GM12865 (cell line): ENCODE results near the gene SUCO.

ENCODE experiments used
- DNase-seq: peaks from one replicate; pipeline ENCODE4 v3.0.0; 2010; ENCODE audit warnings: low read depth
- H3K4me3 ChIP-seq: 2 replicates; pipeline ENCODE4 v1.5.1; 2011; ENCODE audit warnings: mild to moderate bottlenecking, low read depth, low read length, control low read depth
- TF ChIP-seq, protein P1 (sequence below): IDR thresholded peaks from 2 replicates; pipeline ENCODE4 v1.5.1; 2011; ENCODE audit warnings: low read length, control low read depth, low read depth, inconsistent platforms; ENCODE audit not compliant: insufficient read depth; ENCODE audit errors: missing control alignments

Gene SUCO

DNA sequence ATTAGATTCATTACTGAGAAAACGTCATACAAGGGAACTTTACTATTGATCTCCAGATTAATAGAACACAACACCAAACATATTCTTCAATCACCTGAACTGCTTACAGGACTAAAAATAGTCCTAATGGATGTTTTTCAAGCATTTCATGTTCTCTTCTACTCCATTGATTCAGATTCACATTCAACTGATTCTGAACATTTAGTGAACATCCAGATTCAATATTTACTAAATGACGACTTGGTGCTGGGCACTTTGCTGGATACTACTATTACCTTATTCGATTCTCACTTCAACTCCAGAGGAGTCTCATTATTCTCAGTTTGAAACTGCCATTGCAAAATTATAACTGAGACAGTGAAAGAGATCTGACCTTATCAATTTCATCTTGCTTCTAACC lies 18.8 kb upstream of the SUCO start:
- no peak overlapping the region for H3K4me3 ChIP-seq
- no peak for DNase-seq
- TF ChIP-seq, protein P1, sequence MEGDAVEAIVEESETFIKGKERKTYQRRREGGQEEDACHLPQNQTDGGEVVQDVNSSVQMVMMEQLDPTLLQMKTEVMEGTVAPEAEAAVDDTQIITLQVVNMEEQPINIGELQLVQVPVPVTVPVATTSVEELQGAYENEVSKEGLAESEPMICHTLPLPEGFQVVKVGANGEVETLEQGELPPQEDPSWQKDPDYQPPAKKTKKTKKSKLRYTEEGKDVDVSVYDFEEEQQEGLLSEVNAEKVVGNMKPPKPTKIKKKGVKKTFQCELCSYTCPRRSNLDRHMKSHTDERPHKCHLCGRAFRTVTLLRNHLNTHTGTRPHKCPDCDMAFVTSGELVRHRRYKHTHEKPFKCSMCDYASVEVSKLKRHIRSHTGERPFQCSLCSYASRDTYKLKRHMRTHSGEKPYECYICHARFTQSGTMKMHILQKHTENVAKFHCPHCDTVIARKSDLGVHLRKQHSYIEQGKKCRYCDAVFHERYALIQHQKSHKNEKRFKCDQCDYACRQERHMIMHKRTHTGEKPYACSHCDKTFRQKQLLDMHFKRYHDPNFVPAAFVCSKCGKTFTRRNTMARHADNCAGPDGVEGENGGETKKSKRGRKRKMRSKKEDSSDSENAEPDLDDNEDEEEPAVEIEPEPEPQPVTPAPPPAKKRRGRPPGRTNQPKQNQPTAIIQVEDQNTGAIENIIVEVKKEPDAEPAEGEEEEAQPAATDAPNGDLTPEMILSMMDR = no peak

DNA sequence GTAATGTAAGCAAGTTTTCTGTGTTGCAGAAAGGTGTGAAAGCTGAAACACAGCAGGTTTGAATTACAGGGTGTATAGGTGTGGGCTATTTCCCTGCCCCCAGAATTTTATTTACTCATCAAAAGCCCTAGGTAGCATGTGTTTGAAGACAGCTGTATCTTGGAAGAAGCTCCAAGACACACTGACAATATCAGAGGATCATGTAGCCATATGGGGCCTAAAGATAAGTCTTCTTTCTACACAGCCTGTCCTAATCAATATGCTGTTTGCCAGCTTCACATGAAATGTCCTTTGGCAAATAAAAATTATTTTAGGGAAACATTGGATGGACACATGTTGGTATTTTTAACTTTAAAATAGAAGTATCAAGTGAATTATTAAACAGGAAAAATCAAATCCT lies 17.5 kb upstream of the SUCO start:
- TF ChIP-seq, protein P1 = no peak
- no peak overlapping the region for H3K4me3 ChIP-seq

DNA sequence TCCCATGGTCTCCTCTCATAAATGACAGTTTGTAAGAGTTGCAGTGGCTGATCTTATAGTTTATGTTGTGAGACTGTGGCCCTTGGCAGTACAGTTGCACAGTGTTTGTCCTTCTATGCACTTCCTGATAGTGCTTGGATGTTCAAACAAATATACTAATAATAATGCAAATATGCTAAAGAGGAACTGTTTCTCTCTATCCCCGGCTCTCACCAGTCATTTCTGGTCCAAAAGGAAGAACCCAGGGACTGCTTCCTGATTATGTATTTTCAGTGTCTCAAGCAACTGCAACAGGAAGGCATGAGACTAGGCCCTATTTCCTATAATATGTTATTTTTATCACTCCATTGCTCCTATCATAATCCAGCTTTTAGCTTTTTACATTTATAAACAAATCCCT lies 17.0 kb upstream of the SUCO start:
- no peak overlapping the region for H3K4me3 ChIP-seq
- TF ChIP-seq, protein P1 = no peak
- DNase-seq = no peak

More for the DNA sequence above, 17.5 kb upstream of the SUCO start:
- DNase-seq = no peak

DNA sequence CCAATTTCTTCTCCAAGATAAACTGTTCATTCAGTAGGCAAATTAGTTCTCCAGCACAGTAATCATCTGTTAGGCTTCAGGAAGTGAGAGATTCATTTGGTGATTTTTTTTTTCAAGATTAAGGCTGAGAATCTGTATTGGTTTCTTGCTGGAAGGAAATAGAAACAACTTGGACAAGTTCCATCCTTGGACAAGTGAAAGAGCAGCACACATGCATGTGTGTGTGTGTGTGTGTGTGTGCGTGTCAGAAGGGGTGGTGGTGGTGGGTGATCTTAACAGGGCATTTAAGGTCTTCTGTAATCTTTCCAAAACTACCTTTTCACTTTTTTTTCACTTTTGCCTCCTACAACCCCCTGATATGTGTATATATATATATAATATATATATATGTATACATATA lies 15.9 kb upstream of the SUCO start:
- TF ChIP-seq, protein P1 = no peak
- no peak overlapping the region for H3K4me3 ChIP-seq
- DNase-seq = no peak

DNA sequence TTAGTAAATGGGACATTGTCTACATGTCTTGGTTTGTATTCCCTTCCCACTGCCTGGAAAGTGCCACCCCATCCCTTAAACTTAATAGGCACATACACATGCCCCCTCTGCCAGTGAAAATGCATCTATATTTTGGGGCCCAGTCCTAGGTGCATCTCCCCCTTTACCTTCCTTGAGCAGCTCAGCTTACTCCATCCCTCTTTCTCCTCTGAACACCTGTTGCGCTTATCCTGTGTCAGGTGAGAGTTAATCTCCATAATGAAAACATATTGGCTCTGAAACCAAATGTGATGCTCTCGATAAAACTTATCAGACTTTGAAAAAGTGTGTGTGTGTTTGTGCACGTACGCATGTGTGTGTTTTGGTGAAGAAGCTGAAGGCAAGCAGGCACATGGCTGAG lies 15.4 kb upstream of the SUCO start:
- H3K4me3 ChIP-seq = no peak overlapping the region
- TF ChIP-seq, protein P1 = no peak
- DNase-seq = no peak

DNA sequence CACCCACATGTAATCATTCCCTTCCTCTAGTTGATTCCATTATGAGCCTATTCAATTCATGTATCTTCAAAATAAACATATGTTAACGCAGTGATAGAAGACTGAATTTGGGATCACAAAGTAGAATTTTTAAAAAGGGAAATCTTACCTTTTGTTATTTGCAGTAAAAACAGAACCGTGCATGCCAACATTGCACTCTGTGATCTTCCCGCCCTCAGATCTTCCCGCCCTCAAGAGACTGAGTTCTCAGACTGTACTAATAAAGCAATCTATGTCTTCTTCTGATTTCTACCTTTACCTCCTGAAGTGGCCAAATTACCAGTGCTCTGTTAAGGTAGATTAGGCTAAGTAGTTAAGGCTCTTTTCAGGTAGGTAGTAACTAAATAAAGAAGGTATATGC lies 3.6 kb upstream of the SUCO start:
- TF ChIP-seq, protein P1 = no peak
- DNase-seq = no peak
- no peak overlapping the region for H3K4me3 ChIP-seq

DNA sequence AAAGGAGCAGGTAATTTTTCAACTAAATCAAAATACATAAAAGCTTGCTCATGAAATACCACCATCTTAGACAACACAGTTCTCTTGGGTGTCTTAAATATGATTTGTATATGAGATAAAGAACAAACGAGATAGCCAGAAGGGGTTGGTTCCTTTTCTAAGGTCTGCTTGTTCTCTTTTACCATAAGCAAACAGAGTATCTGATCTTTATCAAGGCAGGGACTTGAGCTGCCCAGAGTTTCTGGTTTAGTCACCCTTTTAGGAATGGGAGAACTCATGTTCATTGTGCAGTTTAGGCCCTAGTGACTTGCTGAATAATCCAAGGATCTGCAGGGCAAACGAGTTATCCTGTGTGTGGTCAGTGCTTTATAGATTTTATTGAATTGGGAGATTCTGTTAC lies 3.0 kb upstream of the SUCO start:
- TF ChIP-seq, protein P1 = no peak
- no peak for DNase-seq
- H3K4me3 ChIP-seq = no peak overlapping the region
